Adrenal gland (tissue), 5 donors: ENCODE measurements around the gene RACK1.

Experiments
- CTCF ChIP-seq, 6 experiments: fragments of 450-650 bp in 4 of 6; fragments of 200-600 bp in 2 of 6; sonication (generic) in 1 of 6; IDR thresholded peaks; 1 replicate in 5 of 6; 2 replicates in 1 of 6; pipeline versions ENCODE4 v1.5.1 to v1.8.0; 2016 to 2021; ENCODE audit warnings: antibody characterized with exemption in 6 of 6, mild to moderate bottlenecking in 2 of 6, moderate library complexity in 1 of 6
- POLR2A ChIP-seq, 2 donors: fragments of 450-650 bp; IDR thresholded peaks; one replicate each; pipeline ENCODE4 v1.6.1; 2017; ENCODE audit warnings: antibody characterized with exemption in 2 of 2, mild to moderate bottlenecking in 2 of 2, moderate library complexity in 1 of 2
- donor health status: DM: no; HTN: no; CAD: no.

- TF ChIP-seq POLR2A (IDR thresholded peaks at IDR 0.05) (no peak), CTCF (IDR thresholded peaks at IDR 0.05) (no peak)
These were observed 54.9 kb downstream of the RACK1 start for GRCh38 chr5:181188700-181189362.
